ENCODE results near the gene DISC1.
A peak's percentile ranks its signal among the peaks of the same experiment; 100 is the strongest.
"Not testable (repeated sequence)": the region's sequence is repeated elsewhere in the genome, so short reads cannot be mapped to it uniquely, and the experiment has no call there.

DISC1 gene

DNA sequence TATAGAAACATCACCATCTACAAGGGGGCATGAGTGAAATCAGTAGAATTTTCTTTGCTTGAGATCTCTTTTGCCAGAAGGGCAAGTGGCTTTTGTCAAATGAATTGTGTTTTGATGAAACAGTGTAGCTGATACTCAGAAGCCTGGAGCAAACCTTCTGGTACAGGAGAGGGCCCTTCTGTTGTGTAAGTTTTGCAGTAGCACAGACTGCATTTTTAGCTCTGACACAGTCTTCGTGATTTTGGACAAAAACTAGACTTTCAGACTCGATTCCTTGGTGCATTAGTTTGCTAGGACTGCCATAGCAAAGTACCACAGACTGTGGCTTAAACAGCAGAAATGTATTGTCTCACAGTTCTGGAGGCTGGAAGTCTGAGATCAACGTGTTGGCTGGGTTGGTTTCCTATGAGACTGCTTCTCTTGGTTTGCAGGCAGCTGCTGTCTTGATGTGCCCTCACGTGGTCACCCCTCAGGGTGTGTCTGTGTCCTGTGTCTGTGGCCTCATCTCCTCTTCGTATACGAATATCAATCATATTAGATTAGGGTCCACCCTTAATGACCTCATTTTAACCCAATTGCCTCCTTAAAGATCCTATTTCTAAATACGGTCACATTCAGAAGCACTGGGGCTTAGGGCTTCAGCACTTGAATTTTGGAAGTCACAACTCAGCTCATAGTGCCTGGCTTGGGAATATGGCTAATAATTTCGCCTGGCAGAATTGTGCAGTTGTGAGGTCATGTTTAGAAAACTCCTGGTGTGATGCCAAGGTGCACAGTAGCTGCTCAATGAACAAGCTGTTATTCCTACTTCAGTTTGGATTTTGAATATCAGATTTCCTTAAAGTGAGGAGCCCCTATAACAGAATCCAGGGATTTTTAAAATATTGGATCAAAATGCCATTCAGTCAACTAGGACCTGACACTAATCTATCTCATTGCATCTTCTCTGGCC lies 21.2 kb upstream of the DISC1 start:
- DNase-seq (ENCODE audit: low spot score), result no peak

GRCh38 chr1:231606712-231607111 lies 19.9 kb upstream of the DISC1 start:
- no peak for DNase-seq (ENCODE audit: low spot score)

GRCh38 chr1:231610388-231610787 lies 16.2 kb upstream of the DISC1 start:
- no peak for DNase-seq (ENCODE audit: low spot score)

GRCh38 chr1:231611111-231611510 lies 15.5 kb upstream of the DISC1 start:
- no peak for DNase-seq (ENCODE audit: low spot score)

GRCh38 chr1:231611851-231612250 lies 14.7 kb upstream of the DISC1 start:
- no peak for DNase-seq (ENCODE audit: low spot score)

- peak; percentile 36 for DNase-seq (ENCODE audit: low spot score)
Measured at GRCh38 chr1:231612393-231613089, 14.0 kb upstream of the DISC1 start.

GRCh38 chr1:231613419-231614349 lies 12.9 kb upstream of the DISC1 start:
- DNase-seq (ENCODE audit: low spot score), result no peak

DNA sequence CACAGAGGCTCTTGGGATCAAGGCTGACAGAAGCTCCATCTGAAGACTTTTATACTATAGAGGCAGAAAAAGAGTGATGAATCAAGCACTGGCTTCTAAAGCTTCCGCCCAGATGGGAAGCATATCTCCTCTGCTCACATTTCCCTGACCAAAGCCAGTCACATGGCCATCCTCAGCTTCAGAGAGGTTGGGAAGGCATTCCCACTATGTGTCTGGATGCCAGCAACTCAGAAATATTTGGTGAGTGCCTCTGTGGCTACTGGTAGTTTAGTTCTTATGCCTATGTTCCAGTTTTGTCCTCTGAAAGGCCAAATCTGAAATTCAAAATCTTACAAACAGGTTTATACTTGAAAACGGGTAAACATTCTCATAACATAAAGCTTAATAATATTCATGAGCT lies 9.9 kb upstream of the DISC1 start:
- DNase-seq (ENCODE audit: low spot score), result no peak

DNA sequence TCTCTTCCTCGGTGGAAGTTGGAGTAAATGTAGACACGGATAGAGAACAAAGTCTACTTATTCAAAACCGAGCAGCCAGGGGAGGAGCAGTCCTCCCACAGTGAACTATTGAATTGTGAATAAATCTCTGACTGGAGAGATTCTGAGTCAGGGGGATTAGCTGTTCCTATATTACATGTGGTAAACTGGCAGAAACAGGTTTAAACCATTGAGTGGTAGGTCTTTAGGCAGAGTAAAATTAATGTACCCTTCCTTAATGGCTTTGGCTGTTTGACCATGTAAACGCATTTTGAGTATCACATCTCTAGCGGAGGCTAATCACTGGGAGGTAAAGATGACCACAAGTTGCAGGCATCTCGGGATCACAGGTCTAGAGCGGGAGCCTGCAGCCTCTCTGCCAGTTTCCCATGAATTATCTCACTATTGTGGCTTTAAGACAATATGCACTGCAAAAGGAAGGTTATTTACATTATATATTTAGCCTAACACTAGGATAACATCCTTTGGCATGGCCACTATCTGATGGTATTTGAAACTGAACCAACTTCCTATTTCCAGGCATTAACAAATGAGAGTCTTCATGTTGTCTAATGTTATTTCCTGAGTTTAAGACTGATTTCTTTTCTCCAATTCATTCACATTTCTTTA lies 7.9 kb upstream of the DISC1 start:
- no peak for DNase-seq (ENCODE audit: low spot score)

DNA sequence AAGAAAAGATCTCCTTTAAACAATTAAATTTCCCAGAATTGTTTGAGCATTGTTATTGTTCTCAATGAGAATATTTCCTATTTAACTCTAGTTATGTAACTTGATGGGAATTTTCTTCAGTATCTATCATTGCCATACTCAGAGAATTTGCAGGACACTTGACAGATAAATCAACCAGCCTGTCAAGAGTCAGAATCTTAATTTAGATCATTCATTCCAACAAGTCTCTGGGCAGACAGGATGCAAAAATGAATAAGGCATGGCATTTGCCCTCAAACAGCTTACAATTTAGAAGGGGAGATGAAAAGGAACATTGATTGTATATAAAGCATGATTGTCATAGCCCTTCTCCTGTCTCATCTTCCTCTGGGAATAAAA lies 7.3 kb upstream of the DISC1 start:
- DNase-seq (ENCODE audit: low spot score), result no peak

DNA sequence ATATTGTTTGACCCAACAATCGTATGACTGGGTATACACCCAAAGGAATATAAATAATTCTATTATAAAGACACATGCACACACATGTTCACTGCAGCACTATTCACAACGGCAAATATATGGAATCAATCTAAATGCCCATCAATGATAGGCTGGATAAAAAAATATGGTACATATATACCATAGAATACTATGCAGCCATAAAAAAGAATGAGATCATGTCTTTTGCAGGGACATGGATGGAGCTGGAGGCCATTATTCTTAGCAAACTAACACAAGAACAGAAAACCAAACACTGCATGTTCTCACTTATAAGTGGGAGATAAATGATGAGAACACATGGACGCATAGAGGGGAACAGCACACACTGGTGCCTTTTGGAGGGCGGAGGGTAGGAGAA lies 1.5 kb upstream of the DISC1 start:
- DNase-seq (ENCODE audit: low spot score), result not testable (repeated sequence)

DNA sequence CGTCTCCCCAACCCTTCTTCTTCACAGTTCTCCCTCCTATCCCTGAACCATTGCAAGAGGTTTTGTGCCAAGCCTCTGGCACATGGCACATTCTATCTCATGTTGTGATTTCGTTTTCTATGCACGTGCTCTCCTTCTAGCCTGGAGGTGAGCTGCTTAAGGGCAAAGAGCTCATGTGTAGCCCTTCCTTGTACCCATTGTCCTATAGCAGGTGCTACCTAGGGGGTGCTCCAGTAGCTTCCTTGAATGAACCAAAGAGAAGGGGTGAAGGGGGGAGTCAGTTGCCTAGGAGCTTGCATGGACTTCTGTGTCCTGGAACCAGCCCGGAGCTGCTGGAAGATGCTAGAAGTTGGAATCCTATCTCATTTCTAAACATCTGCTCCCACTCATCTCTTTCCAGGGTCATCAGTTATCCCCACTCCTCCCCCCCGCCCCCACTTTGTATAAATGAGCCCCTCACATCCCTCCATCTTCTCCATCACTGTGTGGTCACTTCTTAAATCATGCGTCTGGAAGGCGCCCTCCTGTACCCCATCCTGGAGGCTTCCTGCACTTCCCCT lies 535 bp upstream of the DISC1 start:
- no peak for DNase-seq (ENCODE audit: low spot score)

- DNase-seq (ENCODE audit: low spot score), result peak; percentile 24
Measured at GRCh38 chr1:231626951-231627614, 493 bp downstream of the DISC1 start.

- no peak for DNase-seq (ENCODE audit: low spot score)
Measured at GRCh38 chr1:231628207-231628876, 1.8 kb downstream of the DISC1 start.

- DNase-seq (ENCODE audit: low spot score), result no peak
Measured at GRCh38 chr1:231629132-231629531, 2.5 kb downstream of the DISC1 start.

DNA sequence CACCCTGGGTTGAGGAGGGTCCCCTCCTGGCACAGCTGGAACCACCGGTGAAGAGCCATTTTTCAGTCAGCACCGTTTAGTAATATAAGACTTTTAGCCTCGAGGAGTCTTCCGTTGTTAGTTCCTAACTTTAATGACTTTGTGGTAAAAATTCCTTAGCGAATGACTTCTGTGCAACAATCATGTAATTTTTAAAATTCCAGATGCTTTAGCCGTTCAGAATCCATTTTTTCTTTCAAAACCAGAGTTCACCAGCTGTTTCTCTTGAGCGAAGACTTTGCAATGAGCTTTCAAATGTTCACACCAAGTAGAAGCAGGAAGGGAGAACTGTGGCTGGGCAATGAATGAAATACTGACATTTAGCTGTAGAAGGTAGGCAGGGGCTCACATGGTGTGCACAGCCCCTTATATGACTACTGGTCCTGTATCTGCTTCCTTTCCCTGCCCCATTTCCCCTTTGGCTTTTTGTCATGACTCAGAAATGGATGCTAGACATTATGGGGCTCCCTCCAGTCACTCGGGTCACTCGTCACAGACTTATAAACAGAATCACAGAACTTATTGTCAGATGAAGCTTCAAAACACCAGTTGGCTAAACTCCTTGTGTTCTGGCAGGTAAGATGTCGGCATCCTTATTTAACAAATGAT lies 4.1 kb downstream of the DISC1 start:
- DNase-seq (ENCODE audit: low spot score), result no peak

DNA sequence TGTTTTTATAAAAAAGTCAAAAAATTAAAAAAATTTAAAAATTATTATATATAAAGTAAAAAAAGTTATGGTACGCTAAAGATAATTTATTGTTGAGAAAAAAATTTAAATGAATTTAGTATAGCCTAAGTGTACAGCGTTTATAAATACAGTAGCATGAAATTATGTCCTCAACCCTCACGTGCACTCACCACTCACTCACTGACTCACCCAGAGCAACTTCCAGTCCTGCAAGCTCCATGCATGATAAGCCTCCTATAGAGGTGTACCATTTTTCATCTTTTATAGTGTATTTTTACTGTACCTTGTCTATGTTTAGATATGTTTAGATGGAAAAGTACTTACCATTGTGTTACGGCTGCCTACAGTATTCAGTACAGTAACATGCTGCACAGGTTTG lies 5.1 kb downstream of the DISC1 start:
- DNase-seq (ENCODE audit: low spot score), result no peak

GRCh38 chr1:231632119-231632518 lies 5.5 kb downstream of the DISC1 start:
- no peak for DNase-seq (ENCODE audit: low spot score)

DNA sequence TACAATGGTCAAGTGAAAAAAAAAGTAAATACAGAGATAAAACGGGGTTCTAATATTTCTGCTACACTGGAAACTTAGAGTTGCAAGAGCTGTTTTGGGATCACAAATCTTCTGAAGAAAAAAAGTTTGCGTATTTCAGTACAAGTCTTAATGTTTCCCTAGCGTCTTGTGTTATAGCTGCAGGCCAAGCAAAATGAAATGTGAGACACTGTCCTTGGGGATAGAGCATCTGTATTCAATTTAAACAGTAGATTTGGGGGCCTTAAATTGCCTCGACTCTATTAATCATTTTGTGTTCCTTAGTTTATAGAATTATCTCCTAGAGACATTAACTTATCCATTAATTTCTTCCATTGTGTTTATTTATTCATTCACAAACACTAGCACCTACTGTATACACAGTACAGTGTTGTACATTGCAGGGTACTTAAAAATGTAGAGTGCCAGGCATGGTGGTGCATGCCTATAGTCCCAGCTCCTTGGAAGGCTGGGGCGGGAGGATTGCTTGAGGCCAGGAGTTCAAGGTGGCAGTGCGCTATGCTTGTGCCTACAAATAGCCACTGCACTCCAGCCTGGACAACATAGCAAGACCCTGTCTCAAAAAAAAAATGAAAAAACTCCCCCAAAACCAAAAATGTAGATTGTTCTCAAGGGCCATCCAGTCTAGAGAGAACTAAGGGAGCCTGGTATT lies 7.9 kb downstream of the DISC1 start:
- no peak for DNase-seq (ENCODE audit: low spot score)
